Brain microvascular endothelial cell (primary cell): ENCODE measurements around the gene C20orf144.

ENCODE experiments used
- DNase-seq: peaks from one replicate; pipeline ENCODE4 v3.0.0-alpha.2; 2020
- H3K27ac ChIP-seq: fragments of 250-450 bp; sonication (Bioruptor Pico); 2 replicates; pipeline ENCODE4 v1.5.1; 2020; ENCODE audit warnings: mild to moderate bottlenecking, moderate library complexity
- H3K27me3 ChIP-seq: fragments of 250-450 bp; sonication (Bioruptor Pico); replicated peaks from 2 replicates; pipeline ENCODE4 v1.5.1; 2020; ENCODE audit warnings: mild to moderate bottlenecking
- H3K36me3 ChIP-seq: fragments of 250-450 bp; sonication (Bioruptor Pico); replicated peaks from 2 replicates; pipeline ENCODE4 v1.5.1; 2020; ENCODE audit warnings: mild to moderate bottlenecking
- H3K4me3 ChIP-seq: 2 replicates; pipeline ENCODE4 v1.5.1; 2011; ENCODE audit warnings: low read depth, mild to moderate bottlenecking, control low read depth, low read length, moderate library complexity
- CTCF ChIP-seq: IDR thresholded peaks from 2 replicates; pipeline ENCODE4 v1.5.1; 2011; ENCODE audit warnings: low read depth, mild to moderate bottlenecking, moderate library complexity, low read length, control low read depth, inconsistent platforms; ENCODE audit errors: missing control alignments
- in situ Hi-C: cut with HindIII; loops from 2 replicates; pipeline ENCODE4 v1.10.0; 2017; ENCODE audit warnings: low sequenced_read_pairs, low pct_ligation_motif_present

Gene C20orf144

GRCh38 chr20:33672426-33673113 is 10.4 kb downstream of the C20orf144 start:
- H3K27ac ChIP-seq: no peak overlapping the region
- H3K36me3 ChIP-seq: no peaks in the 10 kb centered on the region
- no peak overlapping the region for H3K4me3 ChIP-seq

DNA sequence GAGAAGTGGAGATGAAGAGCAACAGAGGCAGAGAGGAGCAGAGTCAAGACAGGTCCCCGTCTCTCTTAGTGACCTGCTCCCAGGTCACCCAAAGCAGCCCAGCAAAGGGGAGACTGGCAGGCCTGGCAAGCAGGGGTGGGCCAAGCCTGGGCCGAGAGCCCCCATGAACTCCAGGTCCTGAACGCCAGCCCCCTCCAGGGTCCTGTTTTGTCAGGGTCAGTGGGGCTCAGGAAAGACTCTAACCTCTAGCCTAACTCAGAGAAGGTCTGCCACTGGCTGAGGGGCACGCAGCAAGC is 10.9 kb downstream of the C20orf144 start:
- DNase-seq: no peak

More at GRCh38 chr20:33672426-33673113, 10.4 kb downstream of the C20orf144 start:
- in situ Hi-C loops: no loop called here
- no peak for TF ChIP-seq CTCF
- DNase-seq: no peak
- H3K27me3 ChIP-seq: no peaks in the 10 kb centered on the region

DNA sequence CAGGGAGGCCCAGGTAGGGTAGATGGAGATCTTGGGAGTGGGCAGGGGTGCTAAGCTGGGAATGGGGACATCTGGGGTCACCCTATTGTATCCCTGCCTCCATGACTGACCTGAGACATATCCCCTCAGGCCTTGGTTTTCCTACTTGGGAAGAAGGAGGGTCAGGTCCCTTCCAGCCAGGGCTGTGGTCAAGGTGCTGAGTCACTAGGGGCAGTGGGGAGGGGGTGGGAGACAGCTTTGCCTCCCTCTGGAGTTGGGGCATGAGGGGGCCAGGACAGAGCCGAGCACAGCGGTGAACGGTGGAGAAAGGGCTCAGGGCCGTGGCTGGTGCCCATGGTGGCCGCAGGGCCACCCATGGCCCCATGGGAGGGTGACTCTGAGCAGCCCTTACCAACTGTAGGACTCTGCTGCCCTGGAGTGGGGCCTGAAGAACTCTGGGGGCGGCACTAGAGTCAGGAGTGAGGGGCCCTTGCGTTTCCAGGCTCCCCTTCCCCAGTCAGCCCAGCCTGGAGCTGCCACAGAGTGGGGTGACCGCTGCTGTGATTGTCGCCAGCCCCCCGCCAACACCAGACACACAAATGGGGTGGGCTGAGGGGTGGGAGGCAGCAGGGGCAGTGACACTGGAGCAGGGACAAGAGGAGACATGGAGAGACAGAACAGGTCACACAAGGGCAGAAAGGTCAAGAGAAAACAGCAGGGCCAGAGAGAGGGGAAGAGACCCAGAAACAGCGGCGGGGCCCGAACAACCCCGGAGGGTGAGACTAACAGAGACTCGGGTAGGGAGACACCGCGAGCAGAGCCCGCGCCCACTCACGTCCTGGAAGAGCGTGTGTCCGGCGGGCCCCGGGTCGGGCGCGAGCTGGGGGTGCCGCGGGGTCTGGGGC is 11.5 kb downstream of the C20orf144 start:
- no peak for TF ChIP-seq CTCF
- H3K27me3 ChIP-seq: no peaks in the 10 kb centered on the region
- H3K4me3 ChIP-seq: peak overlapping the region; percentile 69
- no peak overlapping the region for H3K27ac ChIP-seq
- no peak for DNase-seq
- no peaks in the 10 kb centered on the region for H3K36me3 ChIP-seq
- in situ Hi-C loops: no loop called here

More for the DNA sequence above, 10.9 kb downstream of the C20orf144 start:
- no peaks in the 10 kb centered on the region for H3K27me3 ChIP-seq
- H3K27ac ChIP-seq: no peak overlapping the region
- in situ Hi-C loops: no loop called here
- H3K36me3 ChIP-seq: no peaks in the 10 kb centered on the region
- TF ChIP-seq CTCF: no peak
- peak overlapping the region; percentile 69 for H3K4me3 ChIP-seq

DNA sequence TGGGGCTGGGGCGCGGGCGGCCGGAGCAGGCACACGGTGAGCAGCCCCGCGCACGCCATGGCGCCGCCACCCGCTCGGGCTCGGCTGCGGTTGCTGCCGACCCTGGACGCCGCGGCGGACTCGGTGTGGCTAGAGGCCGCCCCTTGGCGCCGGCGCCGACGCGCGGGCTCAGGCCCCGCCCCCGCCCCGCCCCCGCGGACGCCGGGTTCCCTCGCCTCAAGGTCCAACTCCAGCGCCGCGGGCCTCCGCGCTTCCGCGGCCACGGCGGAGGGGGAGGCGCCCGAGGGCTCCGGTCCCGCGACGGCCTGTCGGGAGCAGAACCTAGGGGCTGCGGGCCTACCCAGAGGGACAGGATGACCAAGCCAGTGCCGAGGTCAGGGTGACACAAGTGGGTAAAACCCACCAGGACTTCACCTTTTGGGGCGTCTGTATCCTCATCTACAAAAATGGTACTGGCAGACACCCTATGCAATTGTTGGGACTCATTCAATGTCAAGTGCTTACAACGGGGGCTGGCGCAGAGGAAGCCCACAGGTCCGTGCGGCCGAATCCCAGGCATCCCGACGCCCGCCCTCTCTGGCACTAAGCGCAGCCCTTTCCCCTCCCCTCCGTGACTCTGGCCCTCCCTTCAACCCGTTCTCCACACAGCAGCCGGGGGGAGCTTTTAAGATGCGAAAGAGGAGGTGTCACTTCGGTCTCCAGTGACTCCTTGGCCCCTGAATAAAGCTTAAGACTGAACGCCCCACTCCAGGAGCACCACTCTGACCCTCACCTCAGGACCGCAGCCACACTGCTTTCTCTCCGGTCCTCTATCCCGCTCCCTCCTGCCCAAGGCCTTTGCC is 12.4 kb downstream of the C20orf144 start, which contains the start of gene NECAB3:
NECAB3 (minus strand) TSS at position 135 of the 842 bp plus-strand sequence; CDS start at position 59, 76 bp downstream.
- Histone ChIP-seq H3K27ac (no peak within 1 kb of the TSS), H3K4me3 (peak within 1 kb of the TSS; percentile 69), H3K36me3 (no peaks in the 10 kb centered on the region), H3K27me3 (no peaks in the 10 kb centered on the region)
- peak; percentile 60 for DNase-seq
- no peak for TF ChIP-seq CTCF
- in situ Hi-C loops: no loop called here

GRCh38 chr20:33675136-33675959 is 13.2 kb downstream of the C20orf144 start:
- in situ Hi-C loops: no loop called here
- no peak for TF ChIP-seq CTCF
- Histone ChIP-seq H3K27me3 (no peaks in the 10 kb centered on the region), H3K36me3 (no peaks in the 10 kb centered on the region), H3K4me3 (no peak overlapping the region), H3K27ac (no peak overlapping the region)
- no peak for DNase-seq
